ENCODE results near the gene PNPLA6. TPM values are rescaled to one million over a fixed set of nuclear protein-coding genes. Genes with fewer than 3 reads are reported as not detected.

PNPLA6 gene
- total and polyA plus RNA-seq, 2 donors (not counting 1 experiment from before 2014, with no cell fraction given) = 20.9 to 89.2 TPM

GRCh38 chr19:7516878-7517277 lies 18.6 kb upstream of the PNPLA6 start:
- H3K27me3 ChIP-seq (ENCODE audit: control insufficient read depth, insufficient read depth, low read length) = no peaks in the 10 kb centered on the region
- H3K9me3 ChIP-seq (ENCODE audit: control insufficient read depth, insufficient read depth, low read depth, low read length) = no peaks in the 10 kb centered on the region
- DNase-seq (ENCODE audit: low read depth in 2 of 2) = no peak
- H3K79me2 ChIP-seq (ENCODE audit: control insufficient read depth, insufficient read depth, low read length) = no peaks in the 10 kb centered on the region
- H2AFZ ChIP-seq (ENCODE audit: low read length) = no peak overlapping the region
- peak overlapping the region; percentile 77 for H3K4me2 ChIP-seq (ENCODE audit: extremely low read depth, insufficient read depth, low read length)
- no peaks in the 10 kb centered on the region for H4K20me1 ChIP-seq (ENCODE audit: control insufficient read depth, extremely low read depth, insufficient read depth, low read length)
- TF ChIP-seq EZH2 (IDR thresholded peaks at IDR 0.05; ENCODE audit: low read length, missing control alignments) (no peak), CTCF (conservative IDR thresholded peaks at IDR 0.05 in 1 of 2, IDR thresholded peaks at IDR 0.05 in 1 of 2; ENCODE audit: low read depth in 1 of 2, low read length in 2 of 2) (no peak)
- peaks cover 6% of the 10 kb centered on the region for H3K4me1 ChIP-seq (ENCODE audit: control insufficient read depth, extremely low read depth, insufficient read depth, low read length)
- peak overlapping the region; percentile 74 to 86 (median 78) for H3K4me3 ChIP-seq (replicated peaks in 1 of 4; ENCODE audit: control extremely low read depth in 1 of 4, insufficient read depth in 1 of 4, low read depth in 3 of 4, low read length in 4 of 4)
- peaks cover 4% of the 10 kb centered on the region for H3K36me3 ChIP-seq (ENCODE audit: control insufficient read depth, insufficient read depth, low read length)
- H3K27ac ChIP-seq (ENCODE audit: insufficient read depth, low read length) = peak overlapping the region; percentile 43
- peak overlapping the region; percentile 66 for H3K9ac ChIP-seq (ENCODE audit: insufficient read depth, low read length)

DNA sequence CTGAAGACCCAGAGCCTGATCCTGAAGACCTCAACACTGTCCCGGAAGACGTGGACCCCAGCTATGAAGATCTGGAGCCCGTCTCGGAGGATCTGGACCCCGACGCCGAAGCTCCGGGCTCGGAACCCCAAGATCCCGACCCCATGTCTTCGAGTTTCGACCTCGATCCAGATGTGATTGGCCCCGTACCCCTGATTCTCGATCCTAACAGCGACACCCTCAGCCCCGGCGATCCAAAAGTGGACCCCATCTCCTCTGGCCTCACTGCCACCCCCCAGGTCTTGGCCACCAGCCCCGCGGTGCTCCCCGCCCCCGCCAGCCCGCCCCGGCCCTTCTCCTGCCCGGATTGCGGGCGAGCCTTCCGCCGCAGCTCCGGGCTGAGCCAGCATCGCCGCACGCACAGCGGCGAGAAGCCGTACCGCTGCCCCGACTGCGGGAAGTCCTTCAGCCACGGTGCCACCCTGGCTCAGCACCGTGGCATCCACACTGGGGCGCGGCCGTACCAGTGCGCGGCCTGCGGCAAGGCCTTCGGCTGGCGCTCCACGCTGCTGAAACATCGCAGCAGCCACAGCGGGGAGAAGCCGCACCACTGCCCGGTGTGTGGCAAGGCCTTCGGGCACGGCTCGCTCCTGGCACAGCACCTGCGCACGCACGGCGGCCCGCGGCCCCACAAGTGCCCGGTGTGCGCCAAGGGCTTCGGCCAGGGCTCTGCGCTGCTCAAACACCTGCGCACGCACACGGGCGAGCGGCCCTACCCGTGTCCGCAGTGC lies 16.0 kb upstream of the PNPLA6 start:
- Histone ChIP-seq H3K4me1 (ENCODE audit: control insufficient read depth, extremely low read depth, insufficient read depth, low read length) (peaks cover 8% of the 10 kb centered on the region), H3K79me2 (ENCODE audit: control insufficient read depth, insufficient read depth, low read length) (peaks cover 2% of the 10 kb centered on the region), H3K36me3 (ENCODE audit: control insufficient read depth, insufficient read depth, low read length) (peaks cover 4% of the 10 kb centered on the region), H3K27me3 (ENCODE audit: control insufficient read depth, insufficient read depth, low read length) (no peaks in the 10 kb centered on the region), H2AFZ (ENCODE audit: low read length) (no peak overlapping the region), H3K9me3 (ENCODE audit: control insufficient read depth, insufficient read depth, low read depth, low read length) (no peaks in the 10 kb centered on the region), H3K4me3 (replicated peaks in 1 of 4; ENCODE audit: control extremely low read depth in 1 of 4, insufficient read depth in 1 of 4, low read depth in 3 of 4, low read length in 4 of 4) (no peak overlapping the region), H4K20me1 (ENCODE audit: control insufficient read depth, extremely low read depth, insufficient read depth, low read length) (no peaks in the 10 kb centered on the region), H3K27ac (ENCODE audit: insufficient read depth, low read length) (no peak overlapping the region), H3K9ac (ENCODE audit: insufficient read depth, low read length) (no peak overlapping the region), H3K4me2 (ENCODE audit: extremely low read depth, insufficient read depth, low read length) (no peak overlapping the region)
- TF ChIP-seq EZH2 (IDR thresholded peaks at IDR 0.05; ENCODE audit: low read length, missing control alignments) (no peak), CTCF (conservative IDR thresholded peaks at IDR 0.05 in 1 of 2, IDR thresholded peaks at IDR 0.05 in 1 of 2; ENCODE audit: low read depth in 1 of 2, low read length in 2 of 2) (no peak)
- DNase-seq (ENCODE audit: low read depth in 2 of 2) = no peak

DNA sequence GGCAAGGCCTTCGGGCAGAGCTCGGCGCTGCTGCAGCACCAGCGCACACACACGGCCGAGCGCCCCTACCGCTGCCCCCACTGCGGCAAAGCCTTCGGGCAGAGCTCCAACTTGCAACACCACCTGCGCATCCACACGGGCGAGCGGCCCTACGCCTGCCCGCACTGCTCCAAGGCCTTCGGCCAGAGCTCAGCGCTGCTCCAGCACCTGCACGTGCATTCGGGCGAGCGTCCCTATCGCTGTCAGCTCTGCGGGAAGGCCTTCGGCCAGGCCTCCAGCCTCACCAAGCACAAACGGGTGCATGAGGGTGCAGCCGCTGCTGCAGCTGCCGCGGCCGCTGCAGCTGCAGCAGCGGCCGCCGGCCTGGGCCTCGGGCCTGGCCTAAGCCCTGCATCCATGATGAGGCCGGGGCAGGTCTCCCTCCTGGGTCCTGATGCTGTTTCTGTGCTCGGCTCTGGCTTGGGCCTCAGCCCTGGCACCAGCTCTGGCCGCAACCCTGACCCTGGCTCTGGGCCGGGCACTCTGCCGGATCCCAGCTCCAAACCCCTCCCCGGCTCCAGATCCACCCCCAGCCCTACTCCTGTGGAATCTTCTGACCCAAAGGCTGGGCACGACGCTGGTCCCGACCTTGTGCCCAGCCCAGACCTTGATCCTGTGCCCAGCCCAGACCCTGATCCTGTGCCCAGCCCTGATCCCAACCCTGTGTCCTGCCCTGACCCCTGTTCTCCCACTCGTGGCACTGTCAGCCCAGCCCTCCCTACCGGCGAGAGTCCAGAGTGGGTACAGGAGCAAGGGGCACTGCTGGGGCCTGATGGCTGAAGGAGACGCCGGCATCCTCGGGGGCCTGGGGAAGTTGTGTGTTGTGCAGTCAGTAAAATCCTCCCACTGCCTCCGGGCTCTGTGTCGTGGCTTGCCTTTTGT lies 15.1 kb upstream of the PNPLA6 start:
- Histone ChIP-seq H2AFZ (ENCODE audit: low read length) (no peak overlapping the region), H3K27me3 (ENCODE audit: control insufficient read depth, insufficient read depth, low read length) (no peaks in the 10 kb centered on the region), H3K36me3 (ENCODE audit: control insufficient read depth, insufficient read depth, low read length) (peaks cover 6% of the 10 kb centered on the region), H3K4me2 (ENCODE audit: extremely low read depth, insufficient read depth, low read length) (no peak overlapping the region), H3K4me1 (ENCODE audit: control insufficient read depth, extremely low read depth, insufficient read depth, low read length) (peaks cover 5% of the 10 kb centered on the region), H3K9me3 (ENCODE audit: control insufficient read depth, insufficient read depth, low read depth, low read length) (no peaks in the 10 kb centered on the region), H4K20me1 (ENCODE audit: control insufficient read depth, extremely low read depth, insufficient read depth, low read length) (no peaks in the 10 kb centered on the region), H3K27ac (ENCODE audit: insufficient read depth, low read length) (no peak overlapping the region), H3K4me3 (replicated peaks in 1 of 4; ENCODE audit: control extremely low read depth in 1 of 4, insufficient read depth in 1 of 4, low read depth in 3 of 4, low read length in 4 of 4) (no peak overlapping the region), H3K79me2 (ENCODE audit: control insufficient read depth, insufficient read depth, low read length) (peaks cover 2% of the 10 kb centered on the region), H3K9ac (ENCODE audit: insufficient read depth, low read length) (no peak overlapping the region)
- TF ChIP-seq CTCF (conservative IDR thresholded peaks at IDR 0.05 in 1 of 2, IDR thresholded peaks at IDR 0.05 in 1 of 2; ENCODE audit: low read depth in 1 of 2, low read length in 2 of 2) (no peak), EZH2 (IDR thresholded peaks at IDR 0.05; ENCODE audit: low read length, missing control alignments) (no peak)
- no peak for DNase-seq (ENCODE audit: low read depth in 2 of 2)
